ENCODE measurements around the gene CD38.
"Not testable (repeated sequence)": the region's sequence is repeated elsewhere in the genome, so short reads cannot be mapped to it uniquely, and the experiment has no call there.

CD38 gene

DNA sequence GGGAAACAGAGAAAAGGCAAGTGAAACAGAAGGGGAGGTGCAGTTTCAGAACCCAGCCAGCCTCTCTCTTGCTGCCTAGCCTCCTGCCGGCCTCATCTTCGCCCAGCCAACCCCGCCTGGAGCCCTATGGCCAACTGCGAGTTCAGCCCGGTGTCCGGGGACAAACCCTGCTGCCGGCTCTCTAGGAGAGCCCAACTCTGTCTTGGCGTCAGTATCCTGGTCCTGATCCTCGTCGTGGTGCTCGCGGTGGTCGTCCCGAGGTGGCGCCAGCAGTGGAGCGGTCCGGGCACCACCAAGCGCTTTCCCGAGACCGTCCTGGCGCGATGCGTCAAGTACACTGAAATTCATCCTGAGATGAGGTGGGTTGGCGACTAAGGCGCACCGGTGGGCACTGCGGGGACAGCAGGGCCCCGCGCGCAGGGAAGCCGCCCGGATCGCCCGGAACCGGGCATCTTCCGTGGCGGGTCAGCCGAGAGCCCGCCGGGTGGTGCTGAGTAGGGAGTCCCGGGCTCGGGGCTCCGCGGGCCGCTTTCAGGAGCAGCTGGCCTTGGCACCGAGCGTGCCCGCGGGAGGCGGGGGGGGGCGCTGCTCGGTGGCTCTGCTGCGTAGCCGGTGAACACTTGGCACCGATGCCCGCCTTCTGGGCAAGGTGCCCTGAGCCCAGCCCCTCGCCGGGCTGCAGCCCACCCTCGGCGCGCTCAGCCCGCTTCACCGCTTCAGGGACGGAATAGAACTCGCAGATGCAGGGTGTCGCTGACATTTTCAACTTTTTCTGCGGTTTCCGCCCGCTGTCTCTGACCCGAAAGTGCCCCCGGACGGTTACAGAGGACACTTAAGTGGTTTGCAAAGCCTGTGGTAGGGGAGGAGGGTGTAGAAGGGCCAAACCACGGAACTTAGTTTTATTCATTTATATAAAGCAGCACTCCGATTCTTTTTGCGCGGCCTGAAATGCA lies at the start of gene CD38:
Gene CD38, plus strand, starts transcription at position 40 of the 953 bp plus-strand sequence. Its CDS starts 87 bp downstream, at position 127.
- DNase-seq: no peak

- no peak for DNase-seq
These were observed 48.1 kb upstream of the CD38 start for GRCh38 chr4:15729910-15730533.

DNA sequence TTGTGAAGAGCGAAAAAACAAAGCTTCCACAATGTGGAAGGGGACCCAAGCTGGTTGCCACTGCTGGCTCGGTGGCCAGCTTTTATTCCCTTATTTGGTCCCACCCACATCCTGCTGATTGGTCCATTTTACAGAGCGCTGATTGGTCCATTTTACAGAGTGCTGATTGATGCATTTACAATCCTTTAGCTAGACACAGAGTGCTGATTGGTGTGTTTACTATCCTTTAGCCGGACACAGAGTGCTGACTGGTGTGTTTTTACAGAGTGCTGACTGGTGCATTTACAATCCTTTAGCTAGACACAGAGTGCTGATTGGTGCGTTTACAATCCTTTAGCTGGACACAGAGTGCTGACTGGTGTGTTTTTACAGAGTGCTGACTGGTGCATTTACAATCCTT lies 45.1 kb upstream of the CD38 start:
- DNase-seq: not testable (repeated sequence)

GRCh38 chr4:15735536-15735935 lies 42.6 kb upstream of the CD38 start:
- no peak for DNase-seq

DNA sequence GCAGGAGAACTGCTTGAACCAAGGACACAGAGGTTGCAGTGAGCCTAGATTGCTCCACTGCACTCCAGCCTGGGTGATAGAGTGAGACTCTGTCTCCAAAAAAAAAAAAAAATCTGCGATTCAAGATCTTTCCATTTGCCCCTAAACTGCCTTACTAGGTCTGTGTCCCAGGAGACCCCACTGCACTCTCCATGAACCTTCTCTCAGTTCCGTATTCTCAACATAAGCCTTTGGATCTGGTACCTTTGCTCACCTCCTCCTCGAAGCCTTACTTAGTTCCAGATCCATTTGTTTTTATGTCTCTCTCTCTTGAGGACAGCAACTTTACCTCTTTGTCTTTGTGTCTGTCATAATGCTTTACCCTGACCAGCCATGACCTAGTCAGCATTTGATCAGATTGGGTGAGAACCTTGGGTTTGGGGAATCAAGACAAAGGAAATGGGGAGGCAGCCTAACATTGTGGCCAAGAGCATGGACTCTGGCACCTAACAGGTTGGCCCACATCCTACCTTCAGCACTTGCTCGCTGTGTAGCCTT lies 41.5 kb upstream of the CD38 start:
- no peak for DNase-seq

GRCh38 chr4:15737255-15737654 lies 40.9 kb upstream of the CD38 start:
- DNase-seq: no peak

- no peak for DNase-seq
These were observed 39.3 kb upstream of the CD38 start for GRCh38 chr4:15738877-15739276.

GRCh38 chr4:15740764-15741404 lies 37.2 kb upstream of the CD38 start:
- DNase-seq: no peak

DNA sequence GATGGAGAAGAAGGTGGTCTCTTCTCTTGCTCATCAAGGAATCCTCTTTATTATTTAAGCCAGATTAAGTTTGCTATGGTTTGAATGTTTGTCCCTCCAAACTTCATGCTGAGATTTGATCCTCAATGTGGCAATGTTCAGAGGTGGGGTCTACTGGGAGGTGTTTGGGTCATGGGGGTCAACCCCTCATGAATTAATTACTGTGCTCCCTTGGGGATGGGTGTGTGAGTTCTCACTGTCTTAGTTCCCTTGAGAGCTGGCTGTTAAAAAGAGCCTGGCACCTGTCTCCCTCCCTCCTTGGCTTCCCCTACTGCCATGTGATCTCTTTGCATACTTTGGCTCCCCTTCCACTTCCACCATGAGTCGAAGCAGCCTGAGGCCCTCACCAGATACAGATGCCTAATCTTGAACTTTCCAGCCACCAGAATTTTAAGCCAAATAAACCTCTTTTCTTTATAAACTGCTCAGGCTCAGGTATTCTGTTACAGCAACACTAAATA lies 36.0 kb upstream of the CD38 start:
- DNase-seq: no peak

- no peak for DNase-seq
These were observed 35.5 kb upstream of the CD38 start for GRCh38 chr4:15742637-15743036.

GRCh38 chr4:15744016-15744545 lies 34.0 kb upstream of the CD38 start:
- DNase-seq: no peak

DNA sequence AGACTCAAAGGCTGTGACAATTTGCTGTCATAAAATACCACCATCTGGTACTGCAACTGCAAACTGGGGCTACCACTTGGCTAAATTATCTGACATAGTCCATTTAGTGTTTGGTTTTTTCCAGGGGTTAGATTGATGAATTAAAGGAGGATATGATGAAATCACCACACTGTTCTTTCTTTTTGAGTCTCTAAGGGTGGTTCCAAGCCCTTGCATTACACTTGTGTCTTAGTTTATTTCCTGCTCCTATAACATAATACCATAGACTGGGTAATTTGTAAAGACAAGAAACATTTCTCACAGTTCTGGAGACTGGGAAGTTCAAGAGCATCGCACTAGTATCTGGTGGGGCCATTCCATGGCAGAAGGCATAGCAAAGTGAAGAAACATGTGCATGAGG lies 32.0 kb upstream of the CD38 start:
- no peak for DNase-seq

- no peak for DNase-seq
These were observed 29.1 kb upstream of the CD38 start for GRCh38 chr4:15749001-15749400.

DNA sequence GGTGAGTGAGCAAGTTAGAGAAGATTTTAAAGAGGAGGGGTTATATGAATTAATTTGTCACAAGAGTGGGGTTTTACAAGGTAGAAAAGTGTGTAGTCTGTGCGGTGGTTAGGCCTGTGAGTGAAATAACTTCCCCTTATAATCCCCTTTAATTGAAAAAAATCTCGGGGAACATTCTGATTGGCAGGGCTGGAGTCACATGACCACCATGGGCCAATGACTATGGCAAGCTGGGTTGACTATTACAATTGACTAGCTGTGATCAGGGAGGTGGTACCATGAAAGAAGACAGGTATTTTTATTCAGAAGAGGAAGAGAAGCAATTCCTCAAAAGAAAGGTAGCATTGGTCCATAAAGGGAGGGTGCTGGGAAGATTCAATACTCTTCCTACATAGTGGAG lies 27.0 kb upstream of the CD38 start:
- DNase-seq: no peak

GRCh38 chr4:15753081-15753480 lies 25.0 kb upstream of the CD38 start:
- no peak for DNase-seq

DNA sequence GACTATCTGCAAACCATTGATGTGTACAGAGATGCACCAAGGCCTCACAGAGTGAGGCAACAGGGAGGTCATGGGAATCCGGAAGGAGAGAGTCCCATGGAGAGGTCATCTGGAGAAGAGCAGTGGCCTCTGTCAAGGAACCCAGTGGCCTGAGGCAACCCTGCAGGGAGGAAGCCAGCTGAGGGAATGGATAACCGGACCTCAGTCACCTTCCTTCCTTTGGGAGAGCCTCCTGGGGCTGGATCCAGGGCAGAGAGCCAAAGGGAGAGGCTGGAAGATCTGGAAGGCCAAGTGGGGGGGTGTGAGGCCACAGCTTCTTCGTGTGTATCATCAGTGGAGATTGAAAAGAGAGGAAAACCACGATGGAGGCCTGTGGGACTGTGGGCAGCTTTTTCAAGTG lies 24.3 kb upstream of the CD38 start:
- no peak for DNase-seq

GRCh38 chr4:15754323-15754722 lies 23.8 kb upstream of the CD38 start:
- no peak for DNase-seq

DNA sequence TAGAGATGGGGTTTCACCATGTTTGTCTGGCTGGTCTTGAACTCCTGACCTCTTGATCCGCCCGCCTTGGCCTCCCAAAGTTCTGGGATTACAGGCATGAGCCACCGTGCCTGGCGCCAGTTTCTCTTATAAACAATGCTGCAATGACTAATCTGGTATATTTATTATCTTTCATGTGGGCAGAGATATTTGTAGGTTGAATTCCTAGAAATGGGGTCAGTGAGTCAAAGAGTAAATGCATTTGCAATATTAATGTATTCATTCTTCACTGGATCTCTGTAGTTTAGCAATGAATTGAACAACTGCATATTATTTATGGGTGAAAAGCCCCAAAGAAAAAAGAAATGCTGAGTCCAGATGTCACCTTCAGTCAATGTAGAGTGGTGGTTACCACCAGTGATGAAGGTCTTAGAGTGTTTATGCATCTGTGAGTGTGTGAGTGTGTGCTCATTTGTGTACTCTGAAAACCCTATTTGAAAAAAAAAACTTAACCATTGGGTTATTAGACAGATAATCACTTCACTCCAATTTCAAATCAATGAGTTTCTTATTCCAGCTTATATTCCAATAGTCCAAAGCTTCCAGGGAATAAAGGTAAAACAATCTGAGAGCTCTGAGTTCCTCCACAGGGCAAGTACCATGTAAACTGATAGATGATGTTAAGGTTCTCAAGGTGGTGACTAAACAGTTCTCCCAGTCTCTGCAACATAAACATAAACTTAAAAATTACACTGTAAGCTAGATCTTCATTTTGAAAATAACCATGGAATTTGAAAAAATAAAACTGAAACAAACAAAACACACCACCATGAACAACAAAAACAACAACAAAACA lies 22.6 kb upstream of the CD38 start:
- no peak for DNase-seq

- DNase-seq: no peak
These were observed 21.7 kb upstream of the CD38 start for GRCh38 chr4:15756361-15756861.

DNA sequence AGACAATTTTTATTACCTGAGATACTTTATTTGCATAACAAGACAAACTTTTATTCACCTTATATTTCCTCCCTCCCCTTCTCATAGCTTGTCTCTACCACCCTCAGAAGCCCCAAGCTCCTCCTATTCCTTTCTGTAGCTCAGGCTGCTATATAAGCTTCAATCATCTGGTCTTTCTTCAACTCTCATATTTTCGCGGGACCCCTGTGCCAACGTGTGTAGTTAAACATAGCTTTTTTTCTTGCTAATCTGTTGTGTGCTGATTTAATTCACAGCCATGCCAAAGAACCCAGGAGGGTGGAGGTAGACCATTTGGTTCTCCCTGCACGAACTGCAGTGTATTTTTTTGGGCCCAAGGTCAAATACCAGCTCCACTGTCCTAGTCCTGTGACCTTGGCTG lies 21.1 kb upstream of the CD38 start:
- no peak for DNase-seq

DNA sequence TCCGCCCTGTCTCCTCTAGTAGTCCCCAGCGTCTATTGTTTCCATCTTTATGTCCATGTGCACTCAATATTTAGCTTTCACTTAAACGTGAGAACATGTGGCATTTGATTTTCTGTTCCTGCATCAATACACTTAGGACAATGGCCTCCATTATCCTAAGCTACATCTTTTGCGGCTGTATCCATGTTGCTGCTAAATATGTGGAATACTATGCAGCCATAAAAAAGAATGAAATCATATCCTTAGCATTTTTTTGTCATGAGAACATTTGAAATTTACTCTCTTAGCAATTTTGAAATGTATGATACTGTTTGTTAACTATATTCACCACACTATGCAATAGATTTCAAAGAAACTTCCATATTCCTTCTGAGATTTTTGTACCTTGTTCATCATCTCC lies 19.8 kb upstream of the CD38 start:
- no peak for DNase-seq

GRCh38 chr4:15762460-15762859 lies 15.7 kb upstream of the CD38 start:
- not testable (repeated sequence) for DNase-seq

All from DMS79 (cell line).